Head of caudate nucleus (tissue), 42 donors: Measurements from ENCODE around the gene TMEM45B.

Source experiments
- DNase-seq, 42 donors: peaks; one replicate each; pipeline versions ENCODE4 v3.0.0 to v3.0.0-alpha.2; 2020 to 2021; ENCODE audit warnings: mixed read lengths in 7 of 42
- intact Hi-C: fragments of 100-400 bp; cut with DNase I; formaldehyde crosslinking; loops from one replicate; pipeline ENCODE4 v1.15.0; 2022

Gene TMEM45B

DNA sequence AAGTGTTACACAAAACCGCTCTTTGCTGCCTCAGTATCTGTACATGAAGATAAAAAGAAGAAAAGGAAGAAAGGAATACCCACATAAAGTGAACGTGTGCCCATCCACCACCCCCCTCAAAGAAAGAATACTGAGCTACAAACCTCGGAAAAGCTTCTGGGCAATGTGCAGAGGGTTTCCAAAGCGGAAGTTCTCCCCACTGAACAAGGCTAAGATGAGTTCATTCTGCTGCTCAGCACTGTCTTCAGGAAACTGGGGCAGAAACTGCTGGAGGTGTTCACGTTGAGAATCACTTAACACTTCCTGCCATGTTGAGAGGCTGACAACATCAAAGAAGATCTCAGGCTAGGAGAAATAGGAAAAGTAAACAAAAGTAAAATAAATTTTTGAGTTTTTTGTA is 72.8 kb downstream of the TMEM45B start:
- intact Hi-C loops = no loop called here
- DNase-seq = no peak

DNA sequence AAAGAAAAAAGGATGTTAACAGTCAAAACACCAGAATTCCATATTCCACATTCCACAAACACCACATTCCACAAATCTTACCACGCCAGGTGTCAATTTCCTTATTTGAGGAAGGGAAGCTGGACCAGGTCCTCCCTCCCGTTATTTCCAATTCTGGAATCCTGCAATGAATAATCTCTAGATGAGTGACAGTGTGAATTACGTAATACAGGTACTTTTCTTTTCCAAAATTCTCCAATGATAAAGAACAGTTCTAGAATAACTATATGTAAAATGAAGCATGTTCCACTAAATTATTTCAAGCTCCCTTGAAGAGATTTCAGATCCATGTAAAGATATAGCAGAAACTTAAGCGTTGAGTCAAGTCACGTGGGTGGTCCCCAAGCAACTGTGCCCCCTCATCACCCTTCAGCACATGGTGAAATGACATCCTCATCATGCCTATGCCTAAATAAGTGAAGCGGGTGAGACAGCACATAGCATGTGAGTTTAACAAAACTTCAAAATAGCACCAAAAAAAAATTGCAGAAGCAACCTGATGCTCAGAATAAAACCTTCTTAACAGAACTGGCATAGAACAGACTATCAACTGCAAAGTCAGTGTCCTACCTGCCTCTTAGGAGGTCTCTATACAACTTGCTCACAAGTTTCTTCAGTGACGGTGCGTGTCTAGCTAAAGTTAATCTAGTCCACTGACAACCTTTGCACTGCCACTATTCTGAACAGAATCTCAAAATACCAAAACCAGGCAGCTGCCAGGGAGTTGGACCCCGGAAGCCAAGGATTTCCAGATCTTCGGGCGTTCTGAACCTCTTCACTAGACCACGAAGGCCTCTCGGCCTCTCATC is 78.9 kb downstream of the TMEM45B start:
- intact Hi-C loops = loop anchor here (10.0 kb wide), 1 partner anchor 170 kb away; the partner anchor contains the start of gene APLP2

DNA sequence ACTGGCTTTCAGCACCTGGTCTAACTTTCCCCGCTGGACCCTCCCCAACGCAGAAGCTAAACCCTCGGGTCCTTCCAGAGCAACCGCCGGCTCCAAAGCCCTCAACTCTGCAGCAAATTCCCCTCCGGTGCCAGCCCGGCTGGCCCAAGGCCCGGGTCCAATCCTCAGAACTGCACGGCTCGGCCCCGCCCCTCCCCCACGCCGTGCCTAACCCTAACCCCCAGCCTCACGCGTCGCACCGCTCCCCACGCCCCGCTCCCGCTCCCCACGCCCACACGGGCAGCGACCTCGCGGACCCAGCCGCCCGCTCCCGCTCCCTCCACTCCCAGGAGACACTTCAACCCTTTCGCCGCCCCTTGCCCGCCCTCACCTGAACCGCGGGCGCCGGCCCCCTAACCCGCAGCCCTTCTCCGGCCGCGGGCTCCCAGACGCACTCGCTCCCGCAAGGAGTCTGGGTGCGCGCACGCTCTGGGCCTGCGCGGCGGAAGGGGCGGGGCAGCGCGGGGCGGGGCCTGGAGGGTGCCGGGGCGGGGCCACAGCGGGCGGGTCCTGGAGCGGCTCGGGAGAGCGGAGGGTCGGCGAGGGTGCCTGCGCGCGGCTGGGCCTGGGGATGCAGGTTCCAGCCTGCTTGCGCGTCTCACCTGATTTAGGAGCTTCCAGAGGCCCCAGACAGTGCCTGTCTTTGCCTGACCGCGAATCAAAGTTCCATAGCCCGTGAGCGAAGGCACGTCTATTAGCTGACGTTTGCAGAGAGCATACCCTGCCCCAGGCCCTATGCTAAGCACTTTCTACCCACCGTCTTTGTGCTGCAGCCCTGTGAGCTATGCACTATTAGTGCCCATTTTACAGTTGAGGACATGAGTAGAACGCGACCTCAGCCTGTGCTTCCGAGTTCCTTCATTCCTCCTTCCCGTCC is 79.7 kb downstream of the TMEM45B start, which contains the start of gene NFRKB:
Gene NFRKB (minus strand): TSS at position 453 of the 916 bp plus-strand sequence. CDS start 2,729 bp downstream, outside the sequence.
- intact Hi-C loops = loop anchor here (10.0 kb wide), 1 partner anchor 169 kb away; the partner anchor contains the start of gene APLP2

More for the DNA sequence above, 78.9 kb downstream of the TMEM45B start:
- peak in 33 of 42 donors; percentile 10 to 81 (median 44) for DNase-seq

DNA sequence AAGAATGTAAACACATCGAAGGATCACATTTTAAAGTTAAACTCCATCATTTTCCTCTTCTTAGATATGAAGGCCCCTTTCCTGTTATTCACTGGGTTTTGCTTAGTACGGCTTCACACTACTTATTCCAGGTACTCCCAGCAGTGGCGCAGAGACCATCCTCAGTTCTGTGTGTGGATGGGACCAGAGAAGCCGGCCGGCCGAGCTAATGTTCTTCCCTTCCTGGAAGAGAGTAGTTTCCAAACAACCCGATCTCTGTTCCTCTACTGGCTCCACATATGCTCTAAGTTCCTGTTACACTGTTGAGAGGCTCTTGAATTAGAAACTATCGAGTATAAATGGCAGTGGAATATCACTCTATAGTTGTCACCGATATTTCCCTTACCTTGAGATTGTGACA is 80.4 kb downstream of the TMEM45B start:
- intact Hi-C loops = loop anchor here (10.0 kb wide), 1 partner anchor 169 kb away; the partner anchor contains the start of gene APLP2

More for the DNA sequence above, 79.7 kb downstream of the TMEM45B start, which contains the start of gene NFRKB:
- peak; percentile 58 to 95 (median 90) for DNase-seq

DNA sequence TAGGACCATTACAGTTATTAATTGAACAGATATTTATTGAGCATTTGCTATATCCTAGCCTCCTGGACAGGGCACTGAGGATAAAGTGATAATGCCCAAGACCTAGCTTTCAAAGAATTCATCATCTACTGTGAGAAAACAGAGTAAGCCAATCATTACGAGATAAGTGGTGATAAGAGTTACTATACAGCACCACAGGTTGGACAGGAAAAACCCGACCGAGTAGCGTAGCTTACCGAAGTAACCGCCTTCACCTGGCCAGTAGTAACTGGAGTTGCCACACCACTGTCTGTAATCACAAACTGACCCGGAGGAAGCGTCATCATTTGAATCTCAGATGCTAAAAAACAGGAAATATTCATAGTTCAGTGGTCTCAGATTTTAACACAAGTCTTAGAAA is 89.8 kb downstream of the TMEM45B start:
- no peak for DNase-seq
- intact Hi-C loops = no loop called here

More for the DNA sequence above, 80.4 kb downstream of the TMEM45B start:
- peak in 8 of 42 donors; percentile 8 to 42 (median 26) for DNase-seq
